Neural progenitor cell (in vitro differentiated cells): Measurements from ENCODE around the gene TPP1. TPM values are rescaled to one million over a fixed set of nuclear protein-coding genes. Genes with fewer than 3 reads are reported as not detected.

Experiments
- DNase-seq: peaks from one replicate; pipeline ENCODE4 v3.0.0-alpha.2; 2016; ENCODE audit warnings: low spot score
- H2AFZ ChIP-seq: fragments of 200-600 bp; sonication (generic); replicated peaks from 2 replicates; pipeline ENCODE4 v1.6.1; 2016; ENCODE audit warnings: antibody characterized with exemption
- H3F3A ChIP-seq: fragments of 200-600 bp; sonication (generic); 2 replicates; pipeline ENCODE4 v1.6.1; 2016; ENCODE audit warnings: antibody characterized with exemption, low read depth
- H3K27ac ChIP-seq: fragments of 200-600 bp; sonication (generic); 2 replicates; pipeline ENCODE4 v1.5.1; 2016; ENCODE audit warnings: mild to moderate bottlenecking
- H3K27me3 ChIP-seq: fragments of 200-600 bp; sonication (generic); 2 replicates; pipeline ENCODE4 v1.6.1; 2016; ENCODE audit warnings: mild to moderate bottlenecking, moderate library complexity
- H3K36me3 ChIP-seq: fragments of 200-600 bp; sonication (generic); 2 replicates; pipeline ENCODE4 v1.5.1; 2016
- H3K4me1 ChIP-seq: fragments of 200-600 bp; sonication (generic); 2 replicates; pipeline ENCODE4 v1.6.1; 2016; ENCODE audit warnings: mixed run types
- H3K4me2 ChIP-seq: fragments of 200-600 bp; sonication (generic); 2 replicates; pipeline ENCODE4 v1.6.1; 2016
- H3K4me3 ChIP-seq: fragments of 200-600 bp; sonication (generic); 2 replicates; pipeline ENCODE4 v1.5.1; 2016
- H3K79me2 ChIP-seq: fragments of 200-600 bp; sonication (generic); 2 replicates; pipeline ENCODE4 v1.6.1; 2016; ENCODE audit warnings: low read depth
- H3K9ac ChIP-seq: fragments of 200-600 bp; sonication (generic); 2 replicates; pipeline ENCODE4 v1.6.1; 2016
- H3K9me3 ChIP-seq: fragments of 200-600 bp; sonication (generic); 2 replicates; pipeline ENCODE4 v1.5.1; 2016; ENCODE audit warnings: low read depth
- H4K20me1 ChIP-seq: fragments of 200-600 bp; sonication (generic); 2 replicates; pipeline ENCODE4 v1.6.1; 2016; ENCODE audit warnings: low read depth
- H3K27ac Mint-ChIP-seq: 3 replicates; pipeline ENCODE4 v1.8.0; 2021; ENCODE audit warnings: mixed read lengths
- H3K27me3 Mint-ChIP-seq: 2 replicates; pipeline ENCODE4 v1.8.0; 2022; ENCODE audit warnings: low read depth, mild to moderate bottlenecking, inconsistent platforms, moderate library complexity, mixed read lengths; ENCODE audit not compliant: insufficient read depth
- H3K36me3 Mint-ChIP-seq: 3 replicates; pipeline ENCODE4 v1.8.0; 2021; ENCODE audit warnings: mixed read lengths
- H3K4me1 Mint-ChIP-seq: 3 replicates; pipeline ENCODE4 v1.8.0; 2021; ENCODE audit warnings: mixed read lengths
- H3K4me3 Mint-ChIP-seq: 3 replicates; pipeline ENCODE4 v1.8.0; 2021; ENCODE audit warnings: mild to moderate bottlenecking, moderate library complexity, mixed read lengths
- H3K9me3 Mint-ChIP-seq: 3 replicates; pipeline ENCODE4 v1.8.0; 2020; ENCODE audit warnings: mixed read lengths
- CTCF ChIP-seq: fragments of 200-600 bp; sonication (generic); IDR thresholded peaks from 2 replicates; pipeline ENCODE4 v1.5.1; 2017; ENCODE audit warnings: antibody characterized with exemption, mild to moderate bottlenecking
- EZH2 ChIP-seq: fragments of 200-600 bp; sonication (generic); IDR thresholded peaks from 2 replicates; pipeline ENCODE4 v1.6.1; 2017; ENCODE audit warnings: antibody characterized with exemption, mild to moderate bottlenecking, moderate library complexity
- EZH2phosphoT487 ChIP-seq: fragments of 200-600 bp; sonication (generic); IDR thresholded peaks from 2 replicates; pipeline ENCODE4 v1.6.1; 2017; ENCODE audit warnings: antibody characterized with exemption
- total RNA-seq: library from RNA; depleted of rRNA; stranded (reverse); fragments of >200 nt; gene quantifications from 2 replicates; pipeline ENCODE4 v1.2.3, GENCODE V29; 2015; ENCODE audit warnings: low replicate concordance

TPP1 gene
- total RNA-seq, 1 donor from 2014 or later = 9.9 TPM

GRCh38 chr11:6599881-6600390 lies 19.3 kb downstream of the TPP1 start:
- no peak for DNase-seq
- H3K27ac ChIP-seq = no peak overlapping the region
- no peak overlapping the region for H2AFZ ChIP-seq
- peaks cover 22% of the 10 kb centered on the region for H3F3A ChIP-seq
- no peak overlapping the region for H3K9ac ChIP-seq
- H3K9me3 ChIP-seq = no peaks in the 10 kb centered on the region
- no peak for TF ChIP-seq EZH2
- no peak for TF ChIP-seq EZH2phosphoT487
- no peak for TF ChIP-seq CTCF
- no peaks in the 10 kb centered on the region for H3K27me3 ChIP-seq
- Mint-ChIP-seq H3K4me1 (peaks cover 9% of the 10 kb centered on the region), H3K27me3 (no peaks in the 10 kb centered on the region), H3K27ac (no peak overlapping the region), H3K4me3 (no peak overlapping the region), H3K36me3 (peaks cover 17% of the 10 kb centered on the region), H3K9me3 (no peaks in the 10 kb centered on the region)
- H3K4me2 ChIP-seq = no peak overlapping the region
- peaks cover 33% of the 10 kb centered on the region for H3K79me2 ChIP-seq
- H3K4me3 ChIP-seq = no peak overlapping the region
- no peaks in the 10 kb centered on the region for H4K20me1 ChIP-seq
- no peaks in the 10 kb centered on the region for H3K36me3 ChIP-seq
- peaks cover 16% of the 10 kb centered on the region for H3K4me1 ChIP-seq

GRCh38 chr11:6599449-6599848 lies 19.8 kb downstream of the TPP1 start:
- Histone ChIP-seq H3K36me3 (no peaks in the 10 kb centered on the region), H3K9me3 (no peaks in the 10 kb centered on the region), H3K4me1 (peaks cover 14% of the 10 kb centered on the region), H3K4me2 (no peak overlapping the region), H3K27me3 (no peaks in the 10 kb centered on the region), H2AFZ (no peak overlapping the region), H3F3A (peaks cover 18% of the 10 kb centered on the region), H3K79me2 (peaks cover 28% of the 10 kb centered on the region), H3K4me3 (no peak overlapping the region), H3K27ac (no peak overlapping the region), H3K9ac (no peak overlapping the region), H4K20me1 (no peaks in the 10 kb centered on the region)
- H3K27me3 Mint-ChIP-seq = no peaks in the 10 kb centered on the region
- no peak overlapping the region for H3K4me3 Mint-ChIP-seq
- TF ChIP-seq EZH2phosphoT487 = no peak
- no peak for TF ChIP-seq EZH2
- no peak for TF ChIP-seq CTCF
- peaks cover 17% of the 10 kb centered on the region for H3K36me3 Mint-ChIP-seq
- H3K9me3 Mint-ChIP-seq = no peaks in the 10 kb centered on the region
- H3K27ac Mint-ChIP-seq = no peak overlapping the region
- no peak for DNase-seq
- peaks cover 9% of the 10 kb centered on the region for H3K4me1 Mint-ChIP-seq

- H3K36me3 Mint-ChIP-seq = peaks cover 21% of the 10 kb centered on the region
- Histone ChIP-seq H3K9me3 (no peaks in the 10 kb centered on the region), H3K27me3 (no peaks in the 10 kb centered on the region), H3K4me2 (no peak overlapping the region), H3K4me1 (peaks cover 14% of the 10 kb centered on the region), H3K9ac (no peak overlapping the region), H3K36me3 (no peaks in the 10 kb centered on the region), H3K79me2 (peaks cover 20% of the 10 kb centered on the region), H4K20me1 (no peaks in the 10 kb centered on the region), H2AFZ (no peak overlapping the region), H3K4me3 (no peak overlapping the region), H3F3A (peaks cover 10% of the 10 kb centered on the region), H3K27ac (no peak overlapping the region)
- no peak overlapping the region for H3K27ac Mint-ChIP-seq
- no peaks in the 10 kb centered on the region for H3K9me3 Mint-ChIP-seq
- no peak for TF ChIP-seq CTCF
- TF ChIP-seq EZH2phosphoT487 = no peak
- no peak for TF ChIP-seq EZH2
- no peak overlapping the region for H3K4me3 Mint-ChIP-seq
- H3K4me1 Mint-ChIP-seq = peaks cover 9% of the 10 kb centered on the region
- no peak for DNase-seq
- no peaks in the 10 kb centered on the region for H3K27me3 Mint-ChIP-seq
These were observed 20.7 kb downstream of the TPP1 start for GRCh38 chr11:6598555-6598954.
